Activated naive CD8-positive, alpha-beta T cell treated with anti-CD3 and anti-CD28 coated beads, Interleukin-2, amount 50 U/mL, for 16 hours (primary cell): ENCODE measurements around the gene TUBGCP5.

Experiments used
- DNase-seq: peaks from one replicate; pipeline ENCODE4 v3.0.0-alpha.2; 2020; ENCODE audit warnings: low read depth, low spot score

Gene TUBGCP5

GRCh38 chr15:22978691-22979237 lies 60.6 kb downstream of the TUBGCP5 start:
- no peak for DNase-seq

- DNase-seq = no peak
Observed at GRCh38 chr15:22974745-22975144, 64.6 kb downstream of the TUBGCP5 start.

GRCh38 chr15:22973987-22974386 lies 65.4 kb downstream of the TUBGCP5 start:
- DNase-seq = no peak

- DNase-seq = no peak
Observed at GRCh38 chr15:22973286-22973685, 66.1 kb downstream of the TUBGCP5 start.

- DNase-seq = no peak
Observed at GRCh38 chr15:22969489-22969888, 69.9 kb downstream of the TUBGCP5 start.

- DNase-seq = no peak
Observed at GRCh38 chr15:22968366-22968765, 71.0 kb downstream of the TUBGCP5 start.

GRCh38 chr15:22967084-22967770 lies 72.1 kb downstream of the TUBGCP5 start:
- no peak for DNase-seq

- no peak for DNase-seq
Observed at GRCh38 chr15:22966321-22967083, 72.9 kb downstream of the TUBGCP5 start.

GRCh38 chr15:22963641-22964040 lies 75.7 kb downstream of the TUBGCP5 start:
- no peak for DNase-seq

- DNase-seq = no peak
Observed at GRCh38 chr15:22962611-22963010, 76.8 kb downstream of the TUBGCP5 start.

- DNase-seq = no peak
Observed at GRCh38 chr15:22961762-22962161, 77.6 kb downstream of the TUBGCP5 start.

- DNase-seq = no peak
Observed at GRCh38 chr15:22960556-22960955, 78.8 kb downstream of the TUBGCP5 start.

GRCh38 chr15:22960126-22960525 lies 79.2 kb downstream of the TUBGCP5 start:
- DNase-seq = no peak

- DNase-seq = no peak
Observed at GRCh38 chr15:22959321-22960101, 79.9 kb downstream of the TUBGCP5 start.

GRCh38 chr15:22958487-22959280 lies 80.7 kb downstream of the TUBGCP5 start:
- no peak for DNase-seq

GRCh38 chr15:22956978-22957260 lies 82.5 kb downstream of the TUBGCP5 start:
- no peak for DNase-seq

GRCh38 chr15:22956257-22956977 lies 83.0 kb downstream of the TUBGCP5 start:
- DNase-seq = no peak

GRCh38 chr15:22955544-22956119 lies 83.7 kb downstream of the TUBGCP5 start:
- no peak for DNase-seq

GRCh38 chr15:22954798-22955543 lies 84.4 kb downstream of the TUBGCP5 start:
- no peak for DNase-seq

GRCh38 chr15:22954326-22954725 lies 85.0 kb downstream of the TUBGCP5 start:
- no peak for DNase-seq
